NCI-H2196 treated with DMSO at 0.1 percent for 48 hours (cell line): ENCODE data around the gene CCT2.
A peak's percentile ranks its signal among the peaks of the same experiment; 100 is the strongest.

Source experiments
- DNase-seq: peaks from one replicate; lab custom pipeline; 2025; ENCODE audit not compliant: unreplicated experiment; lab: John Stamatoyannopoulos, UW

CCT2 gene

GRCh38 chr12:69639400-69640016 is 54.2 kb downstream of the CCT2 start:
- DNase-seq = peak; percentile 14

- no peak for DNase-seq
Measured at GRCh38 chr12:69641546-69641945, 56.3 kb downstream of the CCT2 start.

GRCh38 chr12:69642531-69642930 is 57.3 kb downstream of the CCT2 start:
- DNase-seq = no peak

GRCh38 chr12:69644511-69644910 is 59.3 kb downstream of the CCT2 start:
- DNase-seq = no peak

GRCh38 chr12:69645031-69645430 is 59.8 kb downstream of the CCT2 start:
- no peak for DNase-seq

- DNase-seq = no peak
Measured at GRCh38 chr12:69647178-69647577, 61.9 kb downstream of the CCT2 start.

GRCh38 chr12:69648476-69648875 is 63.2 kb downstream of the CCT2 start:
- no peak for DNase-seq

- no peak for DNase-seq
Measured at GRCh38 chr12:69649529-69649928, 64.3 kb downstream of the CCT2 start.
